ENCODE measurements around the gene TAPT1.

TAPT1 gene

DNA sequence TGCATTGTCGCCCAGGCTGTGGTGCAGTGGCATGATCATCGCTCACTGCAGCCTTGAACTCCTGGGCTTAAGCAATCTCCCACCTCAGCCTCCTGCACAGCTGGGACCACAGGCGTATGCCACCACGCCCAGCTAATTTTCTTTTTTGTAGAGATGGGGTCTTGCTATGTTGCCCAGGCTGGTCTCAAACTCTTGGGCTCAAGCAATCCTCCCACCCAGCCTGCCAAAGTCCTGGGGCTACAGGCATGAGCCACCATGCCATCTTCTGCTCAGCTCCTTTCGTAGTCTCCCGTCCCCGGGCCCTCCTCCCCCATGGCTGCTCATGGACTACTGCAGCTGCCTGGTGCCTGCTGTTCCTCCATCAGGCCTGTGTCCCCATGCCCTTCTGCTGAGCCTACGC lies 58.1 kb downstream of the TAPT1 start:
- Histone ChIP-seq H3K4me3 (ENCODE audit: low read length, poor library complexity, severe bottlenecking) (no peak overlapping the region), H3K9ac (ENCODE audit: low read depth, low read length, poor library complexity, severe bottlenecking) (no peak overlapping the region), H4K20me1 (ENCODE audit: insufficient read depth, low read length, poor library complexity, severe bottlenecking) (no peaks in the 10 kb centered on the region), H3F3A (ENCODE audit: low read depth) (no peaks in the 10 kb centered on the region), H3K9me2 (replicated peaks; ENCODE audit: low read depth, low read length) (no peaks in the 10 kb centered on the region), H3K79me2 (ENCODE audit: insufficient read depth, low read length) (no peaks in the 10 kb centered on the region), H2AFZ (ENCODE audit: low read length) (no peak overlapping the region), H3K36me3 (ENCODE audit: insufficient read depth, low read length) (peaks cover 89% of the 10 kb centered on the region), H3K4me2 (ENCODE audit: low read depth, low read length, poor library complexity, severe bottlenecking) (no peak overlapping the region), H3K9me3 (ENCODE audit: insufficient read depth, low read depth, low read length) (no peaks in the 10 kb centered on the region), H3K4me1 (ENCODE audit: insufficient read depth, low read length, poor library complexity, severe bottlenecking) (no peaks in the 10 kb centered on the region), H3K27me3 (ENCODE audit: insufficient read depth, low read length, poor library complexity, severe bottlenecking) (no peaks in the 10 kb centered on the region)
- TF ChIP-seq EZH2phosphoT487 (IDR thresholded peaks at IDR 0.05; ENCODE audit: borderline replicate concordance), result no peak
- TF ChIP-seq, protein P1, sequence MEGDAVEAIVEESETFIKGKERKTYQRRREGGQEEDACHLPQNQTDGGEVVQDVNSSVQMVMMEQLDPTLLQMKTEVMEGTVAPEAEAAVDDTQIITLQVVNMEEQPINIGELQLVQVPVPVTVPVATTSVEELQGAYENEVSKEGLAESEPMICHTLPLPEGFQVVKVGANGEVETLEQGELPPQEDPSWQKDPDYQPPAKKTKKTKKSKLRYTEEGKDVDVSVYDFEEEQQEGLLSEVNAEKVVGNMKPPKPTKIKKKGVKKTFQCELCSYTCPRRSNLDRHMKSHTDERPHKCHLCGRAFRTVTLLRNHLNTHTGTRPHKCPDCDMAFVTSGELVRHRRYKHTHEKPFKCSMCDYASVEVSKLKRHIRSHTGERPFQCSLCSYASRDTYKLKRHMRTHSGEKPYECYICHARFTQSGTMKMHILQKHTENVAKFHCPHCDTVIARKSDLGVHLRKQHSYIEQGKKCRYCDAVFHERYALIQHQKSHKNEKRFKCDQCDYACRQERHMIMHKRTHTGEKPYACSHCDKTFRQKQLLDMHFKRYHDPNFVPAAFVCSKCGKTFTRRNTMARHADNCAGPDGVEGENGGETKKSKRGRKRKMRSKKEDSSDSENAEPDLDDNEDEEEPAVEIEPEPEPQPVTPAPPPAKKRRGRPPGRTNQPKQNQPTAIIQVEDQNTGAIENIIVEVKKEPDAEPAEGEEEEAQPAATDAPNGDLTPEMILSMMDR (conservative IDR thresholded peaks at IDR 0.05; ENCODE audit: low read length), result no peak

DNA sequence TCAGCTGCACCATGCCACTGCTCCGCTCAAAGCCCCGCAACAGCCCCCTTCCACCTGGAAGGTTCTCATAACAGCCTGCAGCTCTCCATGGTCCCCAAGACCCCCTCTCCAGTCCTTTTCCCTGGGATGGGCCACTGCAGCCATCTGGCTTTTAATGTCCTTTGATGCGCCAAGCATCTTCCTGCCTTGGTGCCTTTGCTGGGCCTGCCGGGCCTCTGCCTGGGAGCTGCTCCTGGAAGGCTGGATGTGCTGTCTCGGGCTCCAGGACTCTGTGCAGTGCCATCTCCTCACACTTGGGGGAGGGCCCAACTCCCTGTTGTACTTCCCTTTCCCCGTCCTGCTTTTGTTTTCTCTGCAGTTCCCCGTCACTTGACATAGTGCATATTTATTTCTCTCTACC lies 60.3 kb downstream of the TAPT1 start:
- H3K36me3 ChIP-seq (ENCODE audit: insufficient read depth, low read length), result peaks cover 77% of the 10 kb centered on the region; the same call in 1 of the 2 replicates
- TF ChIP-seq, protein P1 (conservative IDR thresholded peaks at IDR 0.05; ENCODE audit: low read length), result no peak
- TF ChIP-seq EZH2phosphoT487 (IDR thresholded peaks at IDR 0.05; ENCODE audit: borderline replicate concordance), result no peak

DNA sequence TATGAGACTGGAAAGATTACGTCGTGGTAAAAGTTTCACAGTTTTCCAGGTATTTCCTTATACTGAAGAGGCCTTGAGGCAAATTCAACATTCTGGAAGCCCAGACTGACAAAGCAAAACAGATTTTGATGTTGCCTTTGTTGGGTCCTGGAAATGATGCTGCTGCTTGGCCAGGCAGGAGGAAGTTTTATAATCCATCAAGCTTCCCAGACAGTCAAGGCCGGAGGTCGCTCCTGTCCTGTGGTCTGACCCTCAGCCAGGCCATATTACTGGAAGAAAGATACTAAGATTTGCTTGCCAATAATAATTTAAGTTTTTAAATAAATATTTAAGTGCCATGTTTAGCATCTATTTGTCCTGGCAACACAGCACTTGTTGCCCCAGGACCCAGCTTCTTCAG lies 63.4 kb downstream of the TAPT1 start:
- Histone ChIP-seq H3K9ac (ENCODE audit: low read depth, low read length, poor library complexity, severe bottlenecking) (no peak overlapping the region), H3K4me1 (ENCODE audit: insufficient read depth, low read length, poor library complexity, severe bottlenecking) (peaks cover 16% of the 10 kb centered on the region), H3K4me3 (ENCODE audit: low read length, poor library complexity, severe bottlenecking) (no peak overlapping the region), H2AFZ (ENCODE audit: low read length) (no peak overlapping the region), H3K9me3 (ENCODE audit: insufficient read depth, low read depth, low read length) (no peaks in the 10 kb centered on the region), H3K79me2 (ENCODE audit: insufficient read depth, low read length) (no peaks in the 10 kb centered on the region), H3K9me2 (replicated peaks; ENCODE audit: low read depth, low read length) (no peaks in the 10 kb centered on the region), H3K4me2 (ENCODE audit: low read depth, low read length, poor library complexity, severe bottlenecking) (no peak overlapping the region), H4K20me1 (ENCODE audit: insufficient read depth, low read length, poor library complexity, severe bottlenecking) (no peaks in the 10 kb centered on the region), H3F3A (ENCODE audit: low read depth) (no peaks in the 10 kb centered on the region), H3K27me3 (ENCODE audit: insufficient read depth, low read length, poor library complexity, severe bottlenecking) (no peaks in the 10 kb centered on the region), H3K36me3 (ENCODE audit: insufficient read depth, low read length) (peaks cover 53% of the 10 kb centered on the region; the same call in 1 of the 2 replicates)
- TF ChIP-seq EZH2phosphoT487 (IDR thresholded peaks at IDR 0.05; ENCODE audit: borderline replicate concordance), result no peak
- TF ChIP-seq, protein P1 (conservative IDR thresholded peaks at IDR 0.05; ENCODE audit: low read length), result no peak

More for the DNA sequence above, 60.3 kb downstream of the TAPT1 start:
- no peak overlapping the region for H3K9ac ChIP-seq (ENCODE audit: low read depth, low read length, poor library complexity, severe bottlenecking)
- no peak overlapping the region for H3K4me3 ChIP-seq (ENCODE audit: low read length, poor library complexity, severe bottlenecking)
- H3F3A ChIP-seq (ENCODE audit: low read depth), result no peaks in the 10 kb centered on the region
- peaks cover 9% of the 10 kb centered on the region for H3K4me1 ChIP-seq (ENCODE audit: insufficient read depth, low read length, poor library complexity, severe bottlenecking)
- H3K4me2 ChIP-seq (ENCODE audit: low read depth, low read length, poor library complexity, severe bottlenecking), result no peak overlapping the region
- no peaks in the 10 kb centered on the region for H3K9me2 ChIP-seq (replicated peaks; ENCODE audit: low read depth, low read length)
- no peak overlapping the region for H2AFZ ChIP-seq (ENCODE audit: low read length)
- no peaks in the 10 kb centered on the region for H4K20me1 ChIP-seq (ENCODE audit: insufficient read depth, low read length, poor library complexity, severe bottlenecking)
- H3K79me2 ChIP-seq (ENCODE audit: insufficient read depth, low read length), result no peaks in the 10 kb centered on the region
- H3K27me3 ChIP-seq (ENCODE audit: insufficient read depth, low read length, poor library complexity, severe bottlenecking), result no peaks in the 10 kb centered on the region
- H3K9me3 ChIP-seq (ENCODE audit: insufficient read depth, low read depth, low read length), result no peaks in the 10 kb centered on the region

Measured in Loucy (cell line).